ENCODE data around the gene SCAMP3. TPM values are rescaled to one million over a fixed set of nuclear protein-coding genes. Genes with fewer than 3 reads are reported as not detected.

Gene SCAMP3
- total RNA-seq, 1 donor from 2014 or later: 58.7 TPM

DNA sequence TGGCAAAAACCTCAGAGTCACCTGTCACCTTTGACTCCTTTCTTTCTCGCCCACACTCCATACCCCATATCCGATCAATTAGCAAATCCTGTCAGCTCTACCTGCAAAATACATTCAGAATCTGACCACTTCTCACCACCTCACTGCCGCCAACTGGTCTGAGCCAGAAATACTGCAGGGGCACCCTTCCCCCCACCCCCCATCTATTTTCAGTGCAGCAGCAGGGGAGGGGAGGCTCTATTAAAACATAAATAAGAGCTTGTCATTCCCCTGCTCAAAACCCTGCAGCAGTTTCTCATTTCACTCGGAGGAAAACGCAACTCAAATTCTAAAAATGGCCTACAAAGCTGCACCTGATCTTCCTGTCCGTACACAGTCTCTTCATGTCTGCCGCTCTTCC is 35.2 kb upstream of the SCAMP3 start:
- H3K9me3 Mint-ChIP-seq: no peaks in the 10 kb centered on the region
- DNase-seq (ENCODE audit: extremely low spot score, unreplicated experiment): no peak
- H3K4me3 Mint-ChIP-seq: no peak overlapping the region
- H3K36me3 Mint-ChIP-seq: no peaks in the 10 kb centered on the region
- no peak overlapping the region for H3K27ac Mint-ChIP-seq
- H3K4me1 Mint-ChIP-seq (ENCODE audit: unreplicated experiment): no peaks in the 10 kb centered on the region
- H3K27me3 Mint-ChIP-seq: peaks cover 8% of the 10 kb centered on the region
- TF ChIP-seq, protein P1, sequence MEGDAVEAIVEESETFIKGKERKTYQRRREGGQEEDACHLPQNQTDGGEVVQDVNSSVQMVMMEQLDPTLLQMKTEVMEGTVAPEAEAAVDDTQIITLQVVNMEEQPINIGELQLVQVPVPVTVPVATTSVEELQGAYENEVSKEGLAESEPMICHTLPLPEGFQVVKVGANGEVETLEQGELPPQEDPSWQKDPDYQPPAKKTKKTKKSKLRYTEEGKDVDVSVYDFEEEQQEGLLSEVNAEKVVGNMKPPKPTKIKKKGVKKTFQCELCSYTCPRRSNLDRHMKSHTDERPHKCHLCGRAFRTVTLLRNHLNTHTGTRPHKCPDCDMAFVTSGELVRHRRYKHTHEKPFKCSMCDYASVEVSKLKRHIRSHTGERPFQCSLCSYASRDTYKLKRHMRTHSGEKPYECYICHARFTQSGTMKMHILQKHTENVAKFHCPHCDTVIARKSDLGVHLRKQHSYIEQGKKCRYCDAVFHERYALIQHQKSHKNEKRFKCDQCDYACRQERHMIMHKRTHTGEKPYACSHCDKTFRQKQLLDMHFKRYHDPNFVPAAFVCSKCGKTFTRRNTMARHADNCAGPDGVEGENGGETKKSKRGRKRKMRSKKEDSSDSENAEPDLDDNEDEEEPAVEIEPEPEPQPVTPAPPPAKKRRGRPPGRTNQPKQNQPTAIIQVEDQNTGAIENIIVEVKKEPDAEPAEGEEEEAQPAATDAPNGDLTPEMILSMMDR (conservative IDR thresholded peaks at IDR 0.05): no peak

DNA sequence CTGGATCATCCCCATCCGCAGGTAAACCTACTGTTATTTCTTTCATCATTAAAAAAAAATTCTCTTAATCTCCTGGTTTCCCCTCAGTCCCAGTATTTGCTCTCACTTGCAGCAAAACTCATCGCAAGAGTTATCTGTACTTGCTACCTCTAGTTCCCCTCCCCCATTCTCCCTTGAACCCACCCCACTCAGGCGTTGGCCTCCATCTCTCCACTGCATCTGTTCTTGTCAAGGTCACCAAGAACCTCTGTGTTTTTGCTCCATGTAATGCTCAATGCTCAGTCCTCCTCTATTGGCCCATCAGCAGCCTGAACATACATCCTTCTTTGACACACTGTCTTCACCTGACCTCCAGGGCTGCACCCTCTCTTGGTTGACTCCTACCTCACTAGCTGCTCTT is 34.5 kb upstream of the SCAMP3 start:
- peaks cover 8% of the 10 kb centered on the region for H3K27me3 Mint-ChIP-seq
- H3K27ac Mint-ChIP-seq: no peak overlapping the region
- no peaks in the 10 kb centered on the region for H3K36me3 Mint-ChIP-seq

DNA sequence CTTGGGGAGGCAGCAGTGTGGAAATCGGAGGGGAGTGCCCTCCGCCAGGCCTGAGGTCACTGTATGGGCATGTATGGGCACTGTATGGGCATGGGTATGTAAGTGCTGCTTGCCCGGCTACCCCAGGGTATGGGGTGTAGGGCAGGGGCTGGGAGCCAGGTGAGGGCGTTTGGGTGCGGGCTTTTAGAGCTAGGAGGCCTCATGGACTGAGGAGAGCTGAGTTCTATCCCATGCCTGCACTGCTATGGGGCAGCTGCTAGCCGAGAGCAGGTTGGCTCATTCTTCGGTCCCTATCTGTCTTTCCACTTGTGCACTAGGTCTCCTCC is 33.7 kb upstream of the SCAMP3 start:
- no peaks in the 10 kb centered on the region for H3K36me3 Mint-ChIP-seq

More for the DNA sequence above, 34.5 kb upstream of the SCAMP3 start:
- no peak for DNase-seq (ENCODE audit: extremely low spot score, unreplicated experiment)
- TF ChIP-seq, protein P1 (conservative IDR thresholded peaks at IDR 0.05): no peak
- H3K9me3 Mint-ChIP-seq: no peaks in the 10 kb centered on the region
- H3K4me3 Mint-ChIP-seq: no peak overlapping the region
- no peaks in the 10 kb centered on the region for H3K4me1 Mint-ChIP-seq (ENCODE audit: unreplicated experiment)

DNA sequence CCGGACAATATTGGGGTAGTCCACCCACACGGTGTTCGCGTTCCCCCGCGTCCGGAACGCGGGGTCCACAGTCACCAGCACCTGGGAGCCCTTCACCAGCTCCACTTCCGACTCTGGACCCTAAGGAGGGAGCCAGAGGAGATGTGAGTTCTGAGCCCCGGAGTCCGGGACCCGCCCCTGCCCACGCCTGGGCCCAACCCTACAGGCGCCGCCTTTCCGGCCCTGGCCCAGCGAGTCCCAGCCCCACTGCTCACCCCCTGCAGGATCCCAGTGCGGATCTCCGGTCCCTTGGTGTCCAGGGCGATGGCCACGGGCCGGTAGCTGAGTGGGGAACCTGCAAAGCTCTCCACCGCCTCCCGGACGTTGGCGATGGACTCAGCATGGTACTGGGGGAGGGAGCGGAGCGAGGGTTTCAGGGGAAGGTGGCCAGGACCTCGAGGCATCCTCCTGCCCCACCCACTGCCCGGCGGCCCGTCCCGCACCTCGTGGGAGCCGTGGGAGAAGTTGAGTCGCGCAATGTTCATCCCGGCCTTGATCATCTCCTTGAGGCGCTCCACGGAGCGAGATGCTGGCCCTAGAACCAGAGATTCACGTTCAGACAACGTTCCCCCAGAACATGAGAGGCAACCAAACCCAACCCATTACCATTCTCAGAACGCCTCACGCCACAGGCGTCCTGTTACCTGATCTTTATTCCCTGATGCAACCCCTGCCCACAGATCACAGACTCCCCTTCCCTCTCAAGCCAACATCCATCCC is 33.2 kb upstream of the SCAMP3 start:
- DNase-seq (ENCODE audit: extremely low spot score, unreplicated experiment): no peak

More for the DNA sequence above, 33.7 kb upstream of the SCAMP3 start:
- no peak for DNase-seq (ENCODE audit: extremely low spot score, unreplicated experiment)
- Mint-ChIP-seq H3K9me3 (no peaks in the 10 kb centered on the region), H3K27ac (no peak overlapping the region), H3K27me3 (peaks cover 12% of the 10 kb centered on the region), H3K4me1 (ENCODE audit: unreplicated experiment) (no peaks in the 10 kb centered on the region), H3K4me3 (no peak overlapping the region)
- TF ChIP-seq, protein P1 (conservative IDR thresholded peaks at IDR 0.05): no peak

DNA sequence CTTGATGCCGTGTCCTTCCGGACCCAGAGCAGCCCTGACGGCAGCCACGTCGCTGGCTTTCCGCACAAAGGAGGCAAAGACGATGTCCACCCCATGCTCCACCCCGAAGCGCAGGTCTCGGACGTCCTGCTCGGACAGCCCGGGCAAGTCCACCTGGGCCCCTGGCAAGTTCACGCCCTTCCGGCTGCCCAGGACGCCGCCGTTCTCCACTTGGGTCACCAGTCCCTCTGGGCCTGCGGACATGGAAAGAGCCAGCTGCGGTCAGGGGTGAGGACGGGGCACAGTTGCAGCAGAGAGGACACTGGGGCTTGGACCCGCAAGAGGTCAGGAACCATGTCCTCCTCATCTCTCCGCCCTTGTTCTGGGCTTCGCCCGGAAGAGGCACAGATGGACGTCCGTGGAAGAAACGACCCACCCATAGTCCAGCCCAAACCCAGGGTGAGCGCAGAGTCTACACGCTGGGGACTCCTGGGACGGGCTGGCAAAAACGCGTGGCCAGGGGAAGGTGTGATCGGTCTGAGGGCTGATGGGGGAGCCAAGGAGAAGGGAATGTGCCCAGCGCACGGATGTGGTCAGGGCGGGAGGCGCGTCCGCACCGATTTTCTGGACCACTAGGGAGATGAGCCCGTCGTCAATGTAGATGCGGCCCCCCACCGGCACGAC is 32.5 kb upstream of the SCAMP3 start:
- Mint-ChIP-seq H3K36me3 (no peaks in the 10 kb centered on the region), H3K27me3 (peaks cover 12% of the 10 kb centered on the region), H3K27ac (no peak overlapping the region), H3K9me3 (no peaks in the 10 kb centered on the region), H3K4me3 (no peak overlapping the region), H3K4me1 (ENCODE audit: unreplicated experiment) (no peaks in the 10 kb centered on the region)
- TF ChIP-seq, protein P1 (conservative IDR thresholded peaks at IDR 0.05): no peak
- no peak for DNase-seq (ENCODE audit: extremely low spot score, unreplicated experiment)

More for the DNA sequence above, 33.2 kb upstream of the SCAMP3 start:
- Mint-ChIP-seq H3K4me3 (no peak overlapping the region), H3K27me3 (peaks cover 12% of the 10 kb centered on the region), H3K4me1 (ENCODE audit: unreplicated experiment) (no peaks in the 10 kb centered on the region), H3K27ac (no peak overlapping the region), H3K36me3 (no peaks in the 10 kb centered on the region), H3K9me3 (no peaks in the 10 kb centered on the region)
- TF ChIP-seq, protein P1 (conservative IDR thresholded peaks at IDR 0.05): no peak

Measured in type B pancreatic cell (in vitro differentiated cells).